DOHH2 (cell line): ENCODE measurements around the gene ZSCAN12.

Experiments
- H3F3A ChIP-seq: fragments of 200-600 bp; sonication (generic), shearing (Covaris generic); 2 replicates; pipeline ENCODE4 v1.6.0; 2016; ENCODE audit warnings: antibody characterized with exemption, mild to moderate bottlenecking; ENCODE audit not compliant: control insufficient read depth, insufficient read depth
- H3K27ac ChIP-seq: fragments of 200-600 bp; sonication (generic); 2 replicates; pipeline ENCODE4 v1.5.1; 2014; ENCODE audit warnings: low read depth, mild to moderate bottlenecking, low read length, moderate library complexity
- H3K27me3 ChIP-seq: fragments of 200-600 bp; sonication (generic); 2 replicates; pipeline ENCODE4 v1.6.1; 2014; ENCODE audit warnings: mild to moderate bottlenecking, low read length, mixed read lengths; ENCODE audit not compliant: control insufficient read depth
- H3K36me3 ChIP-seq: fragments of 200-600 bp; sonication (generic); 2 replicates; pipeline ENCODE4 v1.6.1; 2014; ENCODE audit warnings: mild to moderate bottlenecking, low read length, moderate library complexity, mixed read lengths; ENCODE audit not compliant: control insufficient read depth
- H3K4me1 ChIP-seq: fragments of 200-600 bp; sonication (generic); 2 replicates; pipeline ENCODE4 v1.6.1; 2014; ENCODE audit warnings: mild to moderate bottlenecking, low read length, mixed read lengths; ENCODE audit not compliant: control insufficient read depth
- H3K4me2 ChIP-seq: fragments of 200-600 bp; sonication (generic); 2 replicates; pipeline ENCODE4 v1.6.0; 2014; ENCODE audit warnings: mild to moderate bottlenecking, low read length, moderate library complexity
- H3K4me3 ChIP-seq: fragments of 200-600 bp; sonication (generic); 2 replicates; pipeline ENCODE4 v1.5.1; 2014; ENCODE audit warnings: mild to moderate bottlenecking, low read length, mixed read lengths
- H3K79me2 ChIP-seq: fragments of 200-600 bp; sonication (generic); 2 replicates; pipeline ENCODE4 v1.6.1; 2014; ENCODE audit warnings: mild to moderate bottlenecking, low read length, mixed read lengths; ENCODE audit not compliant: control insufficient read depth
- H3K9me2 ChIP-seq: fragments of 200-600 bp; sonication (generic); replicated peaks from 2 replicates; pipeline ENCODE4 v1.6.1; 2014; ENCODE audit warnings: mild to moderate bottlenecking, low read length, mixed read lengths; ENCODE audit not compliant: control insufficient read depth
- H3K9me3 ChIP-seq: fragments of 200-600 bp; sonication (generic); 2 replicates; pipeline ENCODE4 v1.6.1; 2014; ENCODE audit warnings: antibody characterized with exemption, low read length, mixed read lengths; ENCODE audit not compliant: control insufficient read depth, insufficient read depth
- H4K20me1 ChIP-seq: fragments of 200-600 bp; sonication (generic); 2 replicates; pipeline ENCODE4 v1.6.0; 2014; ENCODE audit warnings: low read depth, mild to moderate bottlenecking, antibody characterized with exemption, low read length, moderate library complexity; ENCODE audit not compliant: control insufficient read depth, insufficient read depth
- CTCF ChIP-seq: fragments of 200-600 bp; sonication (generic); IDR thresholded peaks from one replicate; pipeline ENCODE4 v1.5.1; 2014; ENCODE audit warnings: antibody characterized with exemption, mild to moderate bottlenecking, low read depth, low read length; ENCODE audit not compliant: poor library complexity, severe bottlenecking
- EZH2phosphoT487 ChIP-seq: fragments of 200-600 bp; sonication (generic); IDR thresholded peaks from 2 replicates; pipeline ENCODE4 v1.6.1; 2017; ENCODE audit warnings: borderline replicate concordance, mild to moderate bottlenecking, antibody characterized with exemption, low read length, moderate library complexity, mixed read lengths

ZSCAN12 gene

GRCh38 chr6:28424163-28424562 is 24.6 kb upstream of the ZSCAN12 start:
- H3K4me1 ChIP-seq = no peaks in the 10 kb centered on the region
- no peak overlapping the region for H3K4me2 ChIP-seq
- no peaks in the 10 kb centered on the region for H3K9me2 ChIP-seq
- no peak overlapping the region for H3K4me3 ChIP-seq
- H3K9me3 ChIP-seq = no peaks in the 10 kb centered on the region; the same call in 1 of the 2 replicates
- no peaks in the 10 kb centered on the region for H4K20me1 ChIP-seq
- H3K79me2 ChIP-seq = no peaks in the 10 kb centered on the region
- H3K27me3 ChIP-seq = no peaks in the 10 kb centered on the region
- no peak for TF ChIP-seq CTCF
- no peak for TF ChIP-seq EZH2phosphoT487
- no peaks in the 10 kb centered on the region for H3K36me3 ChIP-seq
- no peak overlapping the region for H3K27ac ChIP-seq
- H3F3A ChIP-seq = no peaks in the 10 kb centered on the region

GRCh38 chr6:28423546-28423945 is 24.0 kb upstream of the ZSCAN12 start:
- Histone ChIP-seq H3K27ac (no peak overlapping the region), H4K20me1 (no peaks in the 10 kb centered on the region), H3K4me3 (no peak overlapping the region), H3K9me3 (no peaks in the 10 kb centered on the region; the same call in 1 of the 2 replicates), H3K79me2 (no peaks in the 10 kb centered on the region), H3K4me2 (no peak overlapping the region), H3K36me3 (no peaks in the 10 kb centered on the region), H3K4me1 (no peaks in the 10 kb centered on the region), H3K27me3 (no peaks in the 10 kb centered on the region), H3K9me2 (no peaks in the 10 kb centered on the region), H3F3A (no peaks in the 10 kb centered on the region)
- TF ChIP-seq EZH2phosphoT487 (no peak), CTCF (no peak)

- no peaks in the 10 kb centered on the region for H3K36me3 ChIP-seq
- H4K20me1 ChIP-seq = no peaks in the 10 kb centered on the region
- no peaks in the 10 kb centered on the region for H3K79me2 ChIP-seq
- no peaks in the 10 kb centered on the region for H3F3A ChIP-seq
- H3K4me3 ChIP-seq = no peak overlapping the region
- no peak for TF ChIP-seq EZH2phosphoT487
- no peak for TF ChIP-seq CTCF
- no peaks in the 10 kb centered on the region for H3K9me3 ChIP-seq
- no peaks in the 10 kb centered on the region for H3K4me1 ChIP-seq
- H3K27ac ChIP-seq = no peak overlapping the region
- no peak overlapping the region for H3K4me2 ChIP-seq
- no peaks in the 10 kb centered on the region for H3K9me2 ChIP-seq
- no peaks in the 10 kb centered on the region for H3K27me3 ChIP-seq
Observed at GRCh38 chr6:28413681-28414080, 14.1 kb upstream of the ZSCAN12 start.

- no peaks in the 10 kb centered on the region for H4K20me1 ChIP-seq
- TF ChIP-seq EZH2phosphoT487 = no peak
- no peak for TF ChIP-seq CTCF
- H3K4me3 ChIP-seq = no peak overlapping the region
- no peaks in the 10 kb centered on the region for H3K27me3 ChIP-seq
- H3F3A ChIP-seq = no peaks in the 10 kb centered on the region
- H3K36me3 ChIP-seq = no peaks in the 10 kb centered on the region
- no peak overlapping the region for H3K27ac ChIP-seq
- H3K4me2 ChIP-seq = no peak overlapping the region
- no peaks in the 10 kb centered on the region for H3K4me1 ChIP-seq
- no peaks in the 10 kb centered on the region for H3K79me2 ChIP-seq
- H3K9me2 ChIP-seq = no peaks in the 10 kb centered on the region
- no peaks in the 10 kb centered on the region for H3K9me3 ChIP-seq
Observed at GRCh38 chr6:28410767-28411166, 11.2 kb upstream of the ZSCAN12 start.
